Dendritic cell treated with granulocyte-macrophage colony-stimulating factor and Interleukin-4, amounts not matched to agents 40 ng/mL and 50 ng/mL, for 4 days (primary cell): ENCODE data around the gene DHRS13.
"Not testable (repeated sequence)": the region's sequence is repeated elsewhere in the genome, so short reads cannot be mapped to it uniquely, and the experiment has no call there.

Source experiments
- H3K27ac Mint-ChIP-seq: one replicate; pipeline ENCODE4 v1.8.0; 2022; ENCODE audit warnings: mild to moderate bottlenecking, mixed read lengths
- H3K27me3 Mint-ChIP-seq: one replicate; pipeline ENCODE4 v1.8.0; 2022; ENCODE audit warnings: mild to moderate bottlenecking, mixed read lengths
- H3K36me3 Mint-ChIP-seq: one replicate; pipeline ENCODE4 v1.8.0; 2022; ENCODE audit warnings: low read depth, mixed read lengths
- H3K4me1 Mint-ChIP-seq: one replicate; pipeline ENCODE4 v1.8.0; 2022; ENCODE audit warnings: low read depth, mixed read lengths
- H3K4me3 Mint-ChIP-seq: one replicate; pipeline ENCODE4 v1.8.0; 2022; ENCODE audit warnings: mild to moderate bottlenecking, moderate library complexity, mixed read lengths
- H3K9me3 Mint-ChIP-seq: one replicate; pipeline ENCODE4 v1.8.0; 2022; ENCODE audit warnings: mixed read lengths
- intact Hi-C: fragments of 100-400 bp; cut with micrococcal nuclease; formaldehyde crosslinking; loops from one replicate; pipeline ENCODE4 v1.15.0; 2022

The DHRS13 gene

DNA sequence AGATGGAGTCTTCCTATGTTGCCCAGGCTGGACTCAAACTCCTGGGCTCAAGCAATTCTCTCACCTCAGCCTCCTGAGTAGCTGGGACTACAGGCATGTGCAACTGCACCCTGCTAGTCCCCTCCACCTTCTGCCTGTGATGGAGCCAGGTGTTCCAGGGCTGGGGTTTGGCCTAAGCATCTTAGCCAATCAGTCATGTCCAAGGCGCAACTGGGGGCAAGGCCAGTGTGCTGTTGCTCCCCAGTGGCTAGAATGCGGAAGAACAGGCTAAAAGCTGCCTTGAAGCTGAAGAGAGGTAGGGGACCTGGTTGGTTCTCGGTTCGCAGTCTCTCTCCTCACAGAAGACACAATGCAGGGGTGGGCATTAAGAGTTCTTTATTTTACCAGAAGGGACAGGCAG, 23.9 kb downstream of the DHRS13 start:
- no peaks in the 10 kb centered on the region for H3K9me3 Mint-ChIP-seq
- intact Hi-C loops: no loop called here
- peaks cover 62% of the 10 kb centered on the region for H3K36me3 Mint-ChIP-seq
- no peaks in the 10 kb centered on the region for H3K4me1 Mint-ChIP-seq
- no peak overlapping the region for H3K4me3 Mint-ChIP-seq
- no peak overlapping the region for H3K27ac Mint-ChIP-seq
- H3K27me3 Mint-ChIP-seq: no peaks in the 10 kb centered on the region

DNA sequence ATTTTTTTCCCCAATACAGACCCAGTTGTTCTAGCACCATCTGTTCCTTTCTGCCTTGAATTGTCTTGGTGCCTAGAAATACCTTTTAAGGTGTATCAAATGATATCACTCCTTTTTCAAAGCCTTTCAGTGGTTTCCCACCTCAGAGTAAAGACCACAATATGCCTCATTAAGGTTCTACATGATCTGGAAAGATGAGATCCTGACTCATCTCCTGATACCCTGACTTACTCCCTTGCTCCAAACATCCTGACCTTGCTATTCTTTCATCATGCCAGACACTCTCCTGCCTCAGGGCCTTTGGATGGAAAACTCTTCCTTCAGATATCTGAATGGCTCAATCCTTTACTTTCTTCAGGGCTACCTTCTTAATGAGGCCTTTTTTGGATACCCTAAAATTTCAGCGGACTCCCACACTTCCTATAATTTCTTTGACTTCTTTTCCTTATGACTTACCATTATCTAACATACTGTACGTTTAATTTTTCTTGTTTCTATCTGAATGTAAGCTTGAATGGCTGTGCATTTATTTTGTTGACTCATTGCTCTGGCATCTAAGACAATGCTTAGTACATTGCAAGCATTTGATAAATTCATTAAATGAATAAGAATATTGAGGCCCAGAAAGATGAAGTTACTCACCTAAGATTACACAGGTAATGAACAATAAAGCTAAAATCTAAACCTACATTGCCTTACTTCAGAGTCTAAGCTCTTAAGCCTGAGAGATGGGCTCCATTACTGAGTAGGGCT, 24.5 kb downstream of the DHRS13 start:
- intact Hi-C loops: no loop called here
- no peak overlapping the region for H3K4me3 Mint-ChIP-seq

DNA sequence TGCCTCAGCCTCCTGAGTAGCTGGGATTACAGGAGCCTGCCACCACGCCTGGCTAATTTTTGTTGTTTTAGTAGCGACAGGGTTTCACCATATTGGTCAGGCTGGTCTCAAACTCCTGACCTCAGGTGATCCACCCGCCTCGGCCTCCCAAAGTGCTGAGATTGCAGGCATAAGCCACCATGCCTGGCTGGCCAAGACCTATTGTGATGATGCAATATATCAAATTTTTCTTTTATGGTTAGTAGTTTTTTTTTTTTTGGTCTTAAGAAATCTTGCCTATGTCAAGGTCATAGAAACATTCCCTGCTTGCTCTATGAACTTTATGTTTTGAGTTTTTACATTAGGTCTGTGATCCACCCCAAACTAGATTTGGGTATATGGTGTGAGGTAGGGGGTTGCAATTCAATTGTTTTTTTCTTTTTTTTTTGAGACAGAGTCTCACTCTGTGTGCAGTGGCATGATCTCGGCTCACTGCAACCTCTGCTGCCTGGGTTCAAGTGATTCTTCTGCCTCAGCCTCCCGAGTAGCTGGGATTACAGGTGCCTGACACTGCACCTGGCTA, 25.6 kb downstream of the DHRS13 start:
- H3K27ac Mint-ChIP-seq, H3K4me3 Mint-ChIP-seq, intact Hi-C loops, H3K27me3 Mint-ChIP-seq, H3K4me1 Mint-ChIP-seq, H3K9me3 Mint-ChIP-seq: not testable (repeated sequence)
- H3K36me3 Mint-ChIP-seq: peaks cover 45% of the 10 kb centered on the region

More for the DNA sequence above, 24.5 kb downstream of the DHRS13 start:
- Mint-ChIP-seq H3K4me1 (no peaks in the 10 kb centered on the region), H3K36me3 (peaks cover 56% of the 10 kb centered on the region), H3K9me3 (no peaks in the 10 kb centered on the region), H3K27me3 (no peaks in the 10 kb centered on the region), H3K27ac (no peak overlapping the region)

DNA sequence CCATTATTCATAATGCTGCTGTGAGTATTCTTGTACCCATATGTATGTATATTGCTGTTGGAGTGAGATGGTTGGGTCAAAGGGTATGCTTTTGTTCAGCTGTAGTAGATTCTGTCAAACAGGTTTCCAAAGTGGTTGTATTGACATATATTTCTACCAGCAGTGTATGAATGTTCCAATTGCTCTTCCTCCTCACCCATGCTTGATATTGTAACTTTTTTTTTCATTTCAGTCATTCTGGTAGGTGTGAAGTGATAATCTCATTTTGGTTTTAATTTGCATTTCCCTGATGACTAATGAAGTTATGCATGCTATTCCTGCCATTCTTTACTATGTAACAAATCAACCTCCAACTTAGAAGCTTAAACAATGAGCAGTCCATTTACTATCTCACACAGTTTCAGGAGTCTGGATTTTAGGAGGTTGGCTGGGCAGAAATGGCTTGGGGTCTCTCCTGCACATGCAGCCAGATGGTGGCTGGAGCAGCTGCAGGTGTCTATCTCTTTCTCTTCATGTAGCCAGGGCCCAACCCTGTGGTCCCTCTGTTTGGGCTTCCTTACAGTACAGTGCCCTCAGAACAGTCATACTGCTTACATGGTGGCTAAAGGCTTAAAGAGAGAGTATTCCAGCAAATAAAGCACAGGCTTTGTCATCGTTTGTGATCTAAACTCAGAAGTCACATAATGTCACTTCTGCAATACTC, 26.9 kb downstream of the DHRS13 start:
- no peaks in the 10 kb centered on the region for H3K9me3 Mint-ChIP-seq
- no peak overlapping the region for H3K4me3 Mint-ChIP-seq
- no peak overlapping the region for H3K27ac Mint-ChIP-seq

DNA sequence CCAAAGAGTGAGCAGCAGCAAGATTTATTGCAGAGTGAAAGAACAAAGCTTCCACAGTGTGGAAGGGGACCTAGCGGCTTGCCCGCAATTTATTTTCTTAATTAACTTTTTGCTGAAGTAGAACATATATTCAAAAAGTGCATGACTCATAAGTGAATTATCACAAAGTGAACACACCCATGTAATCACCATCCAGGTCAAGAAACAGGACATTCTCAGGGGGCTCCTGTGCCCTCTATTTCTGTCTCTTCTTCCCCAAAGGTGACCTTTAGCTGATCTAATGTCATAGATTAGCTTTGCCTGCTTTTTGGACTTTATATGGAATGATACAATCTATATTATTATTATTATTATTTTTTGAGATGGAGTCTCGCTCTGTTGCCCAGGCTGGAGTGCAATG, 28.1 kb downstream of the DHRS13 start:
- no peaks in the 10 kb centered on the region for H3K9me3 Mint-ChIP-seq
- H3K27ac Mint-ChIP-seq: no peak overlapping the region
- no peak overlapping the region for H3K4me3 Mint-ChIP-seq
- H3K4me1 Mint-ChIP-seq: no peaks in the 10 kb centered on the region
- intact Hi-C loops: no loop called here
- H3K36me3 Mint-ChIP-seq: peaks cover 20% of the 10 kb centered on the region
- no peaks in the 10 kb centered on the region for H3K27me3 Mint-ChIP-seq

More for the DNA sequence above, 26.9 kb downstream of the DHRS13 start:
- intact Hi-C loops: no loop called here
- H3K4me1 Mint-ChIP-seq: no peaks in the 10 kb centered on the region
- H3K36me3 Mint-ChIP-seq: peaks cover 33% of the 10 kb centered on the region
- no peaks in the 10 kb centered on the region for H3K27me3 Mint-ChIP-seq

DNA sequence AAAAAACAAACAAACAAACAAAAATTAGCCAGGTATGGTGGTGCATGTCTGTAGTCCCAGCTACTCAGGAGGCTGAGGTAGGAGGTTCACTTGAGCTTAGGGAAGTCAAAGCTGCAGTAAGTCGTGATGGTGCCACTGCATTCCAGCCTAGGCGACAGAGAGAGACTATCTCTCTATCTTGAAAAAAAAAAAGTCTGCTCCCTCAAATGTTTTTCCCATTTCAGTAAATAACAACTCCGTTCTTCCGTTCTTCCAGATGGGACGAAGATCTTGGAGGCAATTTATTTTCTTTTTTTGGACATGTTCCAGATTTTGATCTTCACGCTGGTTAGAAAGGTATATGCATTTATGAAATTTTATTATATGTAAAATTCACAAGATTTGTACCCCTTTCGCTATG, 29.0 kb downstream of the DHRS13 start:
- Mint-ChIP-seq H3K27me3 (no peaks in the 10 kb centered on the region), H3K4me3 (no peak overlapping the region), H3K27ac (no peak overlapping the region), H3K36me3 (peaks cover 11% of the 10 kb centered on the region), H3K9me3 (no peaks in the 10 kb centered on the region), H3K4me1 (no peaks in the 10 kb centered on the region)
- intact Hi-C loops: no loop called here

DNA sequence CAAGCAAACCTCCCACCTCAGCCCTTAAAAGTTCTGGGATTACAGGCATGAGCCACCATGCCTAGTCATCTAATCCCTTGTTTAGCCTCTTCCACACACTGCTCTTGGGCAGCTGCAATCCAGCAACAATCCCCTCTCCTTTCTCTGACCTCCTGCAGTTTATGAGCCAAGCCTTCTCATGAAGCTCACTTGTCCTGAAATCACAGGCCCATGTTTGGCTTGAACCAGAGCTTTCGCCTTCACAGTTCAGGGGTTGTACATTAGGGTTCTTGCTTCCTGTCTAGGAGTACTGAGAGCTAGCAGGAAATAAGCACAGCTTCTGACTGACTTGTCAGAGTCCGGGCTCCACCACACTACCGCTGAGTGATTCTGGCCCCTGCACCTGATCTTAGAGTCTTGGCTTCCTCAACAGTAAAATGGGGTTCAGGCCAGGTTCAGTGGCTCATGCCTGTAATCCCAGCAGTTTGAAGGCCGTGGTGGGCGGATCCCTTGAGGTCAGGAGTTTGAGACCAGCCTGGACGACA, 31.8 kb downstream of the DHRS13 start:
- Mint-ChIP-seq H3K36me3 (no peaks in the 10 kb centered on the region), H3K27ac (no peak overlapping the region), H3K9me3 (no peaks in the 10 kb centered on the region), H3K27me3 (no peaks in the 10 kb centered on the region), H3K4me1 (peaks cover under 1% of the 10 kb centered on the region), H3K4me3 (no peak overlapping the region)
- intact Hi-C loops: no loop called here

DNA sequence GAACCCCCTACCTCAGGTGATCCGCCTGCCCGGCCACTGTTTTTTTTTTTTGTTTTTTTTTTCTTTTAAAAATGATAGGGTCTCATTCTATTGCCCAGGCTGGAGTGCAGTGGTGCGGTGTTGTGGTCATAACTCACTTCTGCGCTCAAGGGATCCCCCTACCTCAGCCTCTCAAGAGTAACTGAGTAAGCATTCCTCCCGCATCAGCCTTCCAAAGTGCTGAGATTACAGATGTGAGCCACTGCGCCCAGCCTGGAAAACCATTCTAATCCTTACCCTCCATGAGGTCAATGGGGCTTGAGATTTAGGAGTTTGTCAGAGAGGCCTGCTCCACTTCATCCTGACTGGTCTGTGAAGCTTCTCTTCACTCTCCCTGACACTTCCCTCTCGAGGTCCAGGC, 35.6 kb downstream of the DHRS13 start:
- Mint-ChIP-seq H3K4me3 (no peak overlapping the region), H3K36me3 (no peaks in the 10 kb centered on the region)
- intact Hi-C loops: no loop called here

DNA sequence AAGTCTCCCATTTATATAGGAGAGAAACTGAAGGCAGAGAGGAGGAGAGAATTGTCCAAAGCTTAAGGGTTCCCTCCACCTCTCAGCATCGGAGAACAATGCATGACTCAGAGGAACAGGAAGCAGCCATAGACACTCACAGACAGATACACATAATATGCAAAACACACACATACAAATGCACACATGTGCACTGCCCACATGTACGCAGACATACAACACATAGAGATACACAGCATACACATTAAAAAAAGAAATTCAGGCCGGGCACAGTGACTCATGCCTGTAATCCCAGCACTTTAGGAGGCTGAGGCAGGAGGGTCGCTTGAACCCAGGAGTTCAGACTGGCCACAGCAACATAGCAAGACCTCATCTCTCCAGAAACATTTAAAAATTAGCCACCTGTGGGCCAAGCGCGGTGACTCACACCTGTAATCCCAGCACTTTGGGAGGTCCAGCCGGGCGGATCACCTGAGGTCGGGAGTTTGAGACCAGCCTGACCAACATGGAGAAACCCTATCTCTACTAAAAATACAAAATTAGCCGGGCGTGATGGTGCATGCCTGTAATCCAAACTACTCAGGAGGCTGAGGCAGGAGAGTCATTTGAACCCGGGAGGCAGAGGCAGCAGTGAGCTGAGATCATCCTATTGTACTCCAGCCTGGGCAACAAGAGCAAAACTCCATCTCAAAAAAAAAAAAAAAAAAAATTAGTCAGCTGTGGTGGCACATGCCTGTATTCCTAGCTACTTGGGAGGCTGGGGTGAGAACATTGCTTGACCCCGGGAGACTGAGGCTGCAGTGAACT, 36.7 kb downstream of the DHRS13 start:
- no peaks in the 10 kb centered on the region for H3K9me3 Mint-ChIP-seq
- intact Hi-C loops: no loop called here
- H3K4me3 Mint-ChIP-seq: no peak overlapping the region
- H3K4me1 Mint-ChIP-seq: peaks cover 22% of the 10 kb centered on the region
- no peaks in the 10 kb centered on the region for H3K27me3 Mint-ChIP-seq
- H3K36me3 Mint-ChIP-seq: peaks cover 11% of the 10 kb centered on the region
- peak overlapping the region; percentile 11 for H3K27ac Mint-ChIP-seq

More for the DNA sequence above, 35.6 kb downstream of the DHRS13 start:
- H3K27ac Mint-ChIP-seq: no peak overlapping the region
- H3K9me3 Mint-ChIP-seq: no peaks in the 10 kb centered on the region
- H3K4me1 Mint-ChIP-seq: peaks cover 15% of the 10 kb centered on the region
- H3K27me3 Mint-ChIP-seq: no peaks in the 10 kb centered on the region

DNA sequence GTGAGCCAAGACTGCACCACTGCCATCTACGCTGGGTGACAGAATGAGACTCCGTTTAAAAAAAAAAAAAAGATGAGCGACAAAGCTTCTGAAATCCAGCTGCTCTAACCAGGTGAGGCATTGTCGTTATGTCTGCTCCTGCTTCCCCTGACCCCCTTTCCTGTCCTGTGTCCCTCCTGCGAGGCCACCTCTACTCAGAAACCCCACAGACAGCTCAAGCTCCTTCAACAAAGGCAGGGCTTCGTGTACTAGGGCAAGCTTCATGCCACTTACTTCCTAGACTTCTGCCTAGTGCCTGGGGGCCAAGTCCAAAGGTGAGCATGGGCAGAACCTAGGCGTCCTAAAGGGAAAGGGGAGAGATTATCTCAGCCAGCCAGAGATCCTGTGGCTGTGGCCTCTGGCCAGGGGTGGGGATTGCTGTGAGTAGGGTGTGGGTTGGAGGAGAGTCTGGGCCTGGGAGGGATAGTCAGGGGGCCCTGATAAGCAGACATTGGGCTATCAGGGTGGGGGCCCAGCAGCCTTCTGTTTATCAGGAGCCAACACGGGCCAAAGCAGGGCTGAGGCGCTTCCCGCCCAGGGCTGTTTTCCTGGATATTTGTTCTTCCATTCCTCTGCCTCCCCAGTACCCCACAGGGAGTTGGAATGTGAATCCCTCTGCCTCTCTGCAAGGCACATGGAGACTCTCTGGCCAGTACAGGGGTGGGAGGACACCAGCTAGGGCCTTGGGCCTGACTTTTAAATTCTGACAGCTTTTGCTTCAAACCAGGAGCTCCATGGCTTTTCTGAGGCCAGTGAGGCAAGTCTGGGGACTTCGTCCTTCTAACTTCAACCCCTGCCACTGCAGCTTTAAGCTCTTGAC, 37.7 kb downstream of the DHRS13 start:
- Mint-ChIP-seq H3K27me3 (no peaks in the 10 kb centered on the region), H3K9me3 (no peaks in the 10 kb centered on the region), H3K4me1 (peaks cover 22% of the 10 kb centered on the region), H3K27ac (peak overlapping the region; percentile 11), H3K36me3 (peaks cover 20% of the 10 kb centered on the region), H3K4me3 (no peak overlapping the region)
- intact Hi-C loops: no loop called here

DNA sequence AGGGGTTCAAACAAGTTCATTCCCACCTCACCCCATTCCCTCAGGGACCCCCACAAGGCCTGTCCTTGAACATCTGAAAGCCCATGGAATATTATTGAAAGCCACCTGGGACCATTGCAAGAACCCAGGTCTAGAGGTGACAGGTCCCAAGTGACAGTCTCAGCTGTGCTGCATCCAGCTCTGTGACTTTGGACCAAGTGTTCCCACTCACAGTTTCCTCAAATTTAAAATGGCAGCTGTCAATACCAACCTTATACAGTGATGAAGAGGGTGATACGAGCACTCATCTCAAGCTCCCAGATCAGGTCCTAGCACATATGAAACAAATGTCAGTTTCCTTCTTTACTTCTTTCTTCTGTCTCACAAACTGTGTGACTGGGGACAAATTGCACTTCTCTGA, 38.9 kb downstream of the DHRS13 start:
- Mint-ChIP-seq H3K36me3 (peaks cover 32% of the 10 kb centered on the region), H3K27me3 (no peaks in the 10 kb centered on the region), H3K4me1 (peaks cover 22% of the 10 kb centered on the region), H3K4me3 (no peak overlapping the region), H3K9me3 (no peaks in the 10 kb centered on the region), H3K27ac (no peak overlapping the region)
- intact Hi-C loops: no loop called here

DNA sequence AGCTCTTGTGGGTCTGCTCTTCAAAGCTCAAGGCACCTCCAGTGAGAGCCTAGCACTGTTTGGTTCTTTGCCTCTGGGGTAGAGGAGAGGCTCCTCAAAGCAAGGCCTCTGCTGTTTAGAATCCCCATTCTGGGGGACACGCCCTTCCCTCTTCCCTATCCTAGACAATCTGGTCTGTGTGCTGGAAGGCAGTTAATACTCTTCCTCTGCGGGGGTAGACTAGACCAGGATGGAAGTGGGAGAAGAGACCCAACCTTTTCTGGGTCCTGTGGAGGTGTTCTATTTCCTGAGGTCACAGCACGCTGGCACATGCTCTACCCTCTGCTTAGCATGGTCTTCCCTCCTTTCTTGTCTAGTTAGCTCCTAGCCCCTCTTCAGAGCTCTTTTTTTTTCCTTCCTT, 40.3 kb downstream of the DHRS13 start:
- intact Hi-C loops: no loop called here
- H3K4me3 Mint-ChIP-seq: no peak overlapping the region
- H3K36me3 Mint-ChIP-seq: peaks cover 46% of the 10 kb centered on the region
- no peaks in the 10 kb centered on the region for H3K9me3 Mint-ChIP-seq
- no peaks in the 10 kb centered on the region for H3K27me3 Mint-ChIP-seq
- peak overlapping the region; percentile 16 for H3K27ac Mint-ChIP-seq
- H3K4me1 Mint-ChIP-seq: peaks cover 22% of the 10 kb centered on the region
